ENCODE measurements around the gene THAP2.

- no peak for TF ChIP-seq CTCF (conservative IDR thresholded peaks at IDR 0.05; ENCODE audit: low read depth, low read length)
- TF ChIP-seq EZH2 (IDR thresholded peaks at IDR 0.05; ENCODE audit: borderline replicate concordance, low read depth, low read length, poor library complexity, severe bottlenecking) = no peak
Measured at GRCh38 chr12:71671311-71671710, 7.2 kb downstream of the THAP2 start.

All from A673 (cell line).